Liver (tissue), 3 donors: ENCODE measurements around the gene SKAP1.
"Not testable (repeated sequence)": the region's sequence is repeated elsewhere in the genome, so short reads cannot be mapped to it uniquely, and the experiment has no call there.

Experiments used
- FOXA1 ChIP-seq: IDR thresholded peaks from 2 replicates; pipeline ENCODE4 v1.6.1; 2016; ENCODE audit warnings: antibody characterized with exemption
- GABPA ChIP-seq, 2 donors: IDR thresholded peaks in 1 of 2; conservative IDR thresholded peaks in 1 of 2; 2 replicates each; pipeline ENCODE4 v1.6.1; 2016; ENCODE audit warnings: antibody characterized with exemption in 2 of 2, mild to moderate bottlenecking in 1 of 2, moderate library complexity in 1 of 2
- JUND ChIP-seq, 2 donors: IDR thresholded peaks; 2 replicates each; pipeline ENCODE4 v1.6.1; 2016; ENCODE audit warnings: antibody characterized with exemption in 2 of 2
- RAD21 ChIP-seq, 2 donors: IDR thresholded peaks; 2 replicates each; pipeline ENCODE4 v1.6.1; 2016; ENCODE audit warnings: antibody characterized with exemption in 2 of 2, mild to moderate bottlenecking in 2 of 2
- TAF1 ChIP-seq: conservative IDR thresholded peaks from 2 replicates; pipeline ENCODE4 v1.6.1; 2016; ENCODE audit warnings: antibody characterized with exemption, mild to moderate bottlenecking
- TF ChIP-seq, protein P1 (sequence below): fragments of 150-350 bp; IDR thresholded peaks from 2 replicates; pipeline ENCODE4 v1.5.1; 2017; ENCODE audit warnings: improper control_type of control experiment, low read depth, low read length; ENCODE audit not compliant: missing input control
- donor health status: healthy.
- donor health status: healthy.

- TF ChIP-seq GABPA (IDR thresholded peaks at IDR 0.05 in 1 of 2, conservative IDR thresholded peaks at IDR 0.05 in 1 of 2); FOXA1; RAD21 (IDR thresholded peaks at IDR 0.05); JUND (IDR thresholded peaks at IDR 0.05); TAF1: not testable (repeated sequence)
- TF ChIP-seq, protein P1, sequence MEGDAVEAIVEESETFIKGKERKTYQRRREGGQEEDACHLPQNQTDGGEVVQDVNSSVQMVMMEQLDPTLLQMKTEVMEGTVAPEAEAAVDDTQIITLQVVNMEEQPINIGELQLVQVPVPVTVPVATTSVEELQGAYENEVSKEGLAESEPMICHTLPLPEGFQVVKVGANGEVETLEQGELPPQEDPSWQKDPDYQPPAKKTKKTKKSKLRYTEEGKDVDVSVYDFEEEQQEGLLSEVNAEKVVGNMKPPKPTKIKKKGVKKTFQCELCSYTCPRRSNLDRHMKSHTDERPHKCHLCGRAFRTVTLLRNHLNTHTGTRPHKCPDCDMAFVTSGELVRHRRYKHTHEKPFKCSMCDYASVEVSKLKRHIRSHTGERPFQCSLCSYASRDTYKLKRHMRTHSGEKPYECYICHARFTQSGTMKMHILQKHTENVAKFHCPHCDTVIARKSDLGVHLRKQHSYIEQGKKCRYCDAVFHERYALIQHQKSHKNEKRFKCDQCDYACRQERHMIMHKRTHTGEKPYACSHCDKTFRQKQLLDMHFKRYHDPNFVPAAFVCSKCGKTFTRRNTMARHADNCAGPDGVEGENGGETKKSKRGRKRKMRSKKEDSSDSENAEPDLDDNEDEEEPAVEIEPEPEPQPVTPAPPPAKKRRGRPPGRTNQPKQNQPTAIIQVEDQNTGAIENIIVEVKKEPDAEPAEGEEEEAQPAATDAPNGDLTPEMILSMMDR, result not testable (repeated sequence)
Observed at GRCh38 chr17:48245465-48246033, 184.5 kb downstream of the SKAP1 start.
